Sciatic nerve (tissue), 2 donors: Measurements from ENCODE around the gene MS4A8. TPM values are rescaled to one million over a fixed set of nuclear protein-coding genes. Genes with fewer than 3 reads are reported as not detected.

ENCODE experiments used
- ATAC-seq: fragments of 200-7000 bp; cut with Tn5 transposase; one replicate; pipeline ENCODE4 v1.9.1; 2020; ENCODE audit warnings: mild to moderate bottlenecking, moderate library complexity
- DNase-seq: peaks from one replicate; pipeline ENCODE4 v3.0.0-alpha.2; 2020; ENCODE audit warnings: low spot score
- intact Hi-C: fragments of 100-400 bp; cut with DNase I; formaldehyde crosslinking; loops from one replicate; pipeline ENCODE4 v1.14.2; 2022
- total RNA-seq: library from RNA; stranded (reverse); fragmentation: NEBNext Ultra II Directional; extraction: Animal tissue kit (Norgen Biotek cat#: 25700); gene quantifications from one replicate; pipeline ENCODE4 v1.2.1, GENCODE V29; 2021
- donor health status: DM: no; HTN: no; CAD: no.
- donor health status: DM: no; HTN: no; CAD: no.

Gene MS4A8
- total RNA-seq, 1 donor from 2014 or later, result not detected

DNA sequence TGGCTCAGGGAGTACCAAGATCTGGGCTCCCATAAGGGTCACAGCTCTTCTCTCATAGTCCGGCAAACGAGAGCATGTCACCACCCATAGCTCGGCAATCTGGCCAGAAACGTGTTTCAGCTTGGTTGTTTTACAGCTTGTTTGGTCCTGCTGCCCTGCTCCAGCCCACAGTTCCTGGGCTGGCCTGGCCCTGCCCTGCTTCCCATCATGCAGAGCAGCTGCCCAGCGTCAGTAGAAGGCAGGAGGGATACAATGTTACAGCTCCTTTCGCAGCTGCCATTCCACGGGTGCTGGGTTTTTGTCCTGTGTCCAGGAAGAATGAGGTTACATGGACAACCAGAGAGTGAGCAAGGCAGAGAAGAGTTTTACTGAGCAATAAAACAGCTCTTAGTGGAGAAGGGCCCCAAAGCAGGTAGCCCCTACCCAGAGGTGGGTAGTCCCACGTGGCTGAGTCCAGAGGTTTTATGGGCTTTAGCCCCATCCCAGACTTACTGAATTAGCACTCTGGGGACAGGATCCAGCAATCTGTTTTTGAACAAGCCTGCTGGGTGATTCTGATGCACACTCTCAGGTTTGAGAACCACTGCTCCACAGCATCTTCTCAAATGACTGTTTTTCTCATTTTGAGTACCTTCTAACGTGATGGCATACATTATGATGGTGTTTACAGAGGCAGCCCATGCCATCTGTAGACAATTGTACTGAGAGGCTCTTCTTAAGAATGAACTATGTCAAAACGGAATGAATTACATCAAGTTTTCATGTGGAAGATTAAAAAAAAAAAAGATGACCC, 19.3 kb downstream of the MS4A8 start:
- ATAC-seq, result no peak
- intact Hi-C loops, result no loop called here
- DNase-seq, result no peak

DNA sequence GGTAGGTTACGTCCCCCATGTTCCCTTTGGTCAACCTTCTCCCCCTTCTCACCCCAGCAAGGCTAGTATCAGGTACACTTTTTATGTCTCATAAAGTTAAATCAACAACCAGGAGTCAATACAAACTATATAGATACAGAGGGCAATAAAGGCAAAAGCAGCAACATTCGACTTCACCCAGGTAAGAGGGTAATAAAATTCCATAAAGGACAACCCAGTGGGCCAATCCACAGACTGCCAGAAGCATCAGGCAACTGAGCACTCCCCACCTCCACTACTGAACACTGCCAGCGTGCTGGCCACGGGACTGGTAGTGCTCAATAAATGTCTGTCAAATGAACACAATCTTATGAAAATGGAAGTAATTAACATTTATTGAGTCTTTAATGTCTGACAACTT, 20.0 kb downstream of the MS4A8 start:
- intact Hi-C loops, result no loop called here
- DNase-seq (no peak), ATAC-seq (no peak)

DNA sequence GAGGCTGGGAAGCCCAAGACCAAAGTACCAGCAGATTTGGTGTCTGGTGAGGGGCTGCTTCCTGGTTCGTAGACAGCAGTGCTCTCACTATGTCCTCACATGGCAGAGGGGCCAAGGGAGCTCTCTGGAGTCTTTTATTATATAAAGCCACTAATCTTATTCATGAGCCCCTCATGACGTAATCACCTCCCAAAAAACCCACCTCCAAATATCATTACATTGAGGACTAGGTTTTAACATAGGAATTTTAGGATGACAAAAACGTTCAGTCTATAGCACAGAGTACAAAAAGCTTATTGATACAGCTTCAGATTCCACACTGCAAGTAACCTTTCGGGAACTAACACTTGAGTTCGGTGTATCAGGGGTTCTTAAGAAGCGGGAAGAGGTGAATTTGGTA, 21.0 kb downstream of the MS4A8 start:
- intact Hi-C loops, result no loop called here
- DNase-seq (no peak), ATAC-seq (no peak)

DNA sequence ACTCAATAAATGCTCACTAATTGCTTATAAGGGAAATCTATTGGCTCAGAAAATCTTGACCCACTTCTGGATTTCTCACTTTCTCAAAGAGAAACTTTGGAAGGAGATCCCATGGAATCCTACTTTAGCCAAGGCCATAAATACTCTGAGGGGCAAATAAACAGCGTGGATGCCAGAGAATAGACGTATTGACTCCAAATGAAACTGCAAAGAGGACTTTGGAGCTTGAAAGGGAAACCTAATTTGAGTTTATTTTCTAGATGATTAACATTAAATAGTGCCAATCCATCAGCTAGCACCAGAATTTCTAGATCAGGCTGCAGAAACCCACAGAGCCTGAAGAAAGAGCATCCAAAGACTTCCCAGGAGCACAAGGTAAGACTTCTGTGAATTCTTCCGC, 25.0 kb downstream of the MS4A8 start, which contains the start of gene MS4A18:
Gene MS4A18 (plus strand): TSS at position 301 of the 400 bp plus-strand sequence.
- ATAC-seq, result no peak
- intact Hi-C loops, result no loop called here
- DNase-seq, result no peak

DNA sequence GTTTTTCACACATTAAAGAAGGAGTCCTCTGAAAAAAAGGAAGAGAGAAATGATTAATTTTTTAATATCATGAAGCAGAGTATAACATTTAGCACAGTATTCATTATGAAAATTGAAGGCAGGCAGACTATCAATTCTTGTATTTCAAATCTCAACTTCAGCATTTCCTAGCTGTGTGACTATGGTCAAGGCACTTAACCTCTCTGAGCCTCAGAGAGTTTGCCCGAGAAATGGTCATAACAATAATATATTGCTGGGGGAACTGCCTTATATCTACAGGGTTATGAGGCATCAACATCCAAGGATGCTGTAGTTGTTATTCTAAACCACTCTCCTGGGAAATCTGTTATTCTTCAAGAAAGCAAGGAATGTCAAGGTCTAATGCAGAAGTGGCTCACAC, 26.2 kb downstream of the MS4A8 start:
- DNase-seq, result no peak
- intact Hi-C loops, result no loop called here
- no peak for ATAC-seq

DNA sequence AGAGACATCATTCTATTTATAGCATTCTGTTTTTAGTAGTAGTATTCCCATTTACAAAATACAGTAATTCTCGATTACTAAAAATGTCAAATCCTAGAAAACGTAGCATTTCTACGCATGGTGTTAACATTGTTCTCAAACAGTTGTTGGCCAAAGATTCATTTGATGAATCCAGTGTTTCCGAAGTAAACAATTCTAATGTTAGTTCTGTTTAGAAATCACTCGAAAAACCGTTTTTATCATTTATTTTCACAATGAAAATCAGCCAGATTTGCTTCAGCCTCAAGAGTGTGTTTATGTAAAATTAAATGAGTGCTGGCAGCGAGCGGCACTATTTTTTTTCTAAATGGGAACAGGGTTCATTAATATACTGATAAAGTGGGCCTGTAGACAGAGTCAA, 32.2 kb downstream of the MS4A8 start:
- ATAC-seq, result no peak
- intact Hi-C loops, result no loop called here
- no peak for DNase-seq

DNA sequence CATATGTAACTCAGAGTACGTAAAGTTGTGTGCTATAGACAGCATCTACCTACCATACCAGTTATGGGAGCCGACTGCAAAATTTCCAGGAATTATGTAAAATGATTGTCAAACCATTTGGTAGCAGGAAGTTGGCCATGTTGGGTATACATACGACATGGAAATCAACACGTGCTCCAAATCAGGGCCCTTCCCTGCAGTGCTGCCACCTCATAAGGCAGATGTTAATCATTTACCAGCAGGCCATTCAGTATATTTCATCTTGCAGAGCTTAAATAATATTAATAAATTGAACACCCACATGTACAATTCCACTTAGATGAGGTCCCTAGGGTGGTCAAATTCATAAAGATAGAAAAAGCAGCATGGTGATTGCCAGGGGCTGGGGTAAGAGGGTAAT, 34.9 kb downstream of the MS4A8 start:
- intact Hi-C loops, result no loop called here
- ATAC-seq (no peak), DNase-seq (no peak)

DNA sequence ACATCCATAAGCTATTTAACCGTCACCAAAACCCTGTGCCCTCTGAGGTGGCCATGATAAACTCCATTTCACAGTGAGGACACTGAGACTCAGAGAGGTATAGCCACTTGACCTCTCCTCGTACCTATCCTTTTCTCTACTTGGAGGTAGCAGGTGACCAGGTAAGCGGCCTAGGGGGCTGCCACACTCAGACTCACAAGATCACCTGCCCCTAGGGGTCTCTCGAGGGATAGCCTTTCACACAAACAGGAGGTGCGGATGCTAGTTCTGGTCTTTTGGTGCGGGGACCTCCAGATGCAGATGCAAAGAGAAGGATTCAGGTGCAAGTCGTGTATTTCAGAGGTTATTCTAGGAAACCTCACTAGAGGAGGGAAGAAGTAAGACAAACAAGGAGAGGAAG, 39.7 kb downstream of the MS4A8 start:
- ATAC-seq (no peak), DNase-seq (no peak)
- intact Hi-C loops, result no loop called here

DNA sequence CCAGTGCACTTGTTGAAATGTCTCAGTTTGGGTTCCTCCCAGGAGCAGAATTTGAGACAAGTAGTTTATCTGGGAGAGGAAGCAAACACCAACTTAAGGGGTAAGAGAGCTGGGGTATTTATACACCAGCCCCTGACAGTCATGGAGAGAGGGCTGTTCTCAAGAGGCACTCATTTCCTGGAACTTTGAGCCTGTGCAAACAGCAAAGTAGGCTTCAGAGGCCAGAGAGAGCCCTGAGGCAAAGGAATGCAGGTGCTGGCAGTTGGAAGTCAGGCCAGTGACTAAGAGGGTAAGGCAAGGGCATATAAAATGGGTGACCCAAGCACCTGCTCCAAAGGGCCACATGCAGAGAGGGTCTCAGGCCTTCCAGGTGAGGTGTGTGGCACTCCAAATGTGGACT, 41.2 kb downstream of the MS4A8 start:
- DNase-seq (no peak), ATAC-seq (no peak)
- intact Hi-C loops, result no loop called here

DNA sequence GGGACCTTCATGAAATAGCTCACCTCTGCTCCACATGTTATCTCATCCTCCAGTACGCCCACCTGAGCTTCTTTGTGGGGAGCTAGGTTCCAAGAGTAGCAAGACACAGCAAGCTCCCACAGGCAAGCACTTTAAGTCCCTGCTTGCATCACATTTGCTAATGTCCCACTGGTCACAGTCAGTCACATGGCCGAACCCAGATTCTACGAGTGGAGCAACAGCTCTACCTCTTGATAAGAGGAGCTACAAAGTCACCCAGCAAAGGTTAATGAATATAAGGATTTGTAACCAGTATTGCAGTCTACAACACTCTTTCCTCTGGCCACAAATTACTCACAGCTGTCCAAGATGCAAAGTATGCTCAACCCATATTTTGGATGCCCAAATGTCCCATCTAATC, 42.0 kb downstream of the MS4A8 start:
- intact Hi-C loops, result no loop called here
- ATAC-seq, result no peak
- no peak for DNase-seq

DNA sequence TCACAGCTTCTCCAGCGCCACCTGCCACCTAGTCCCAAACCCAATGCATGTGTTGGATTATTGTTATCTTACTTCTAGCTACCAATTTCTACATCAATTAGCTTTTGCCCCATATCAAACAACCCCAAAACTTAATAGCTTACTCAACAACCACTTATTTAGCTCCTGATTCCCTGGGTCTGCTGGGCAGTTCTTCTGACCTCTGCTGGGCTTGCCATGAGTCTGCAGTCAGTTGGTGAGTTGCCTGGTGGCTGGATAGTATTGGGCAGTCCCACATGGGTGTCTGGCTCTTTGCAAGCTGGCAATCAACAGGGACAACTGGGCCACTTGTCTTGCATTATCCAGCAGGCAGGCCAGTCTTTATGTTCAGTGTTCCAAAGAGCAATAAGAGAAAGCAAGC, 43.6 kb downstream of the MS4A8 start:
- DNase-seq (no peak), ATAC-seq (no peak)
- intact Hi-C loops, result no loop called here

DNA sequence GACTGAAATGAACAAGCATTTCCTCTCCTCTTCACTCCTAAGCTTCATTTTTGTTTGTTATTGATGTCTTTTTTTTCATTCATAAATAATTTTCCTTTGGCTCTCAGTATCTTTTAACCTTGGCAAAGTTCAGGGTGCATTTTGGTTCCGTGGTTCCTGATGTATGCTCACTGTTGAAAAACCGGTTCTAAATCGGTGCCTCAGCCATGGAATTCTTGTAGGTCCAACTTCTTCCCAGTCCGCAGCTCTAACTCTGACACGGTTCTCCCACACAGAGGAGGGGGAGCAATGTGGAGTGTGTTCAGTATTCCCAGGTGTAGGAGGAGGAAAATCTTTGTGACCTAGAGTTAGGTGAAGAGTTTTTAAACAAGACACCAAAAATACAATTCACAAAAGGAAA, 44.7 kb downstream of the MS4A8 start:
- intact Hi-C loops, result no loop called here
- ATAC-seq (no peak), DNase-seq (no peak)

DNA sequence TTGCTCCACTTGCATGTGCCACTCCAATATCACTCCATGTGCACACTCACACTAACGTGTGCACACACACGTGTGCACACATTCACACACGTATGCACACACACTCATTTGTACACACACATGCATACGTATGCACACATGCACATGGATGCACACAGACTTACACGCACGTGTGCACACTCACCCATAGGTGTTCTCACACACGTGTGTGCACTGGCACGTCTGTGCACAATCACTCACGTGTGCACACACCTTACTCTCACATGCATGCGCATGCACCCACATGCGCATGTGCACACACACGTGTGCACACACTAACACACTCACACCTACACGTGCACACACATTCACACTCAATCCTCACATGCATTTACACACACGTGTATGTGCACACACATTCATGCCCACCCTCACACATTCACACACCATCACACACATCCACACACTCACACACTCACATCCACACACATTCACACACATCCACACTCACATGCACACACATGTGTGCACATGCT, 48.0 kb downstream of the MS4A8 start:
- no peak for DNase-seq
- no peak for ATAC-seq
- intact Hi-C loops, result no loop called here

DNA sequence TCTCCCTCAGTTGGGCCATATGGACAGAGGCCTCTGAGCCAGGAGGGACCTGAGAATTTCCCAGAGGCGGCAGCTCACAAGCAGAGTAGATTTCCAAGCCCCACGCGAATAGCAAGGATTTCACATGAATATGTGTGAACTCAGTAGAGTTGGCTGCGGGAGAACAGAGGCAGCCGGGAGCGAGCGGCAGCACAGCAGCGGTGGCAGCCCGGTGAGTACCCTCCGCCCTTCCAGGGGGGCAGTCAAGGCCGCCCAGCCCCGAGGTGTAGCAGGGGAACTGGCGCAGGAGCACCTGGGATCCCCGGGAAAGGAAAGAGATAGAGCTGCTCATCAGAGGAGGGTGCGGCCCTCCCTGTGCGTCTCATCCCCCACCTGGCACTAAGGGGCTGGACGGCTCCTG, 48.8 kb downstream of the MS4A8 start:
- intact Hi-C loops, result no loop called here
- DNase-seq (no peak), ATAC-seq (no peak)

DNA sequence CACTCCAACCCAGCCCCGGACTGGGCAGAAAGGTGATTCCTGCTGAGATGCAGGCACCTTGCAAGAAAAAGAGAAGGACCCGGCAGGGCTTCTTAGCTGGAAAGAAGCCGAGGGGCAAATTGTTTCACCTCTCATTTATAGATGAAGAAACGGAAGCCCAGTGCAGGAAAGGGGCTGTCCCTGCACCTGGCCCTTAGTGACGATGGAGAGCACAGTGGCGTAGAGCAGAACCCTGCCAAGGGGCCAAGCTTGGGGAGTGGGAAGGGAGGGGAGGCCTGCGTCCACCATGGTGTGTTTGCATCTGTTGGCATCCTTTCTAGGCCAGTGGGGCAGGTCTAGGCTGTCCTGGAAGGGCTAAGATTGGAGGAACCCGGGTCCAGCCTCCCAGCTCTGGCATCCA, 49.4 kb downstream of the MS4A8 start:
- intact Hi-C loops, result no loop called here
- DNase-seq, result no peak
- no peak for ATAC-seq

DNA sequence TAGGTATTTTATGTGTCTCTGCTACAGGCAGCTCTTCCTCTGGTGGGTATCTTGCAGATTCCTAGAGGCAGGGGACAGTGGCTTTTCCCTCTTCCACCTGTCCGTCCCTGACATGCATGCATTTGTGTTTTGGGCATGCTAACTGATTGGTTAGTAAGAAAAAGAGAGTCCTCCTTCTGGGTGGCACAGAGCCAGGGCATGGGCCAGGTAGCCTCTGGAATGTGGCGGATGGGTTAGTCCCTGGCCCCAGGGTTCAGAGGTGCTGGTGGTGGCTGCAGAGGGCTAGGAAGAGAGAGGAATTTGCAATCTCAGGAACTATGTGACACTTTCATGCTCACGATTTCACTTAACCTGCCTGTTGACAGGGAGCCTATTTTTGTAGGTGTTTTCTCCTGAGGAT, 51.5 kb downstream of the MS4A8 start:
- no peak for DNase-seq
- ATAC-seq, result no peak
- intact Hi-C loops, result no loop called here

DNA sequence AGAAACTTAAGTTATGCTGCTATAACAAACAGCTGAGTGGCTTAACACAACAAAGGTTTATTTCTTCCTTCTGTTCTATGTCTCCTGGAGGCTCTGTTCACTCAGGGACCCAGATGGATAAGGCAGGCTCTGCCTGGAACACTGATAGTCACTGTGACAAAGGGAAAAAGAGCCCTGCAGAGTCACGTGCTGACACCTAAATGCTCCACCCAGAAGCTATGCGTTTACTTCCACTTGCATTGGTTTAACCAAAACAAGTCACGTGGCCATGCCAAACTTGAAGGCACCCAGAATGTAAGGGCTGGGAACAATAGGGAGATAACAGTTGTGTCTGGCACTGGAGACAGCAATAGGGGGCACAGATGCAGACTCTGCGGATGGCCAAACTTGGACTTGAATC, 53.9 kb downstream of the MS4A8 start:
- ATAC-seq, result no peak
- intact Hi-C loops, result no loop called here
- DNase-seq, result no peak

DNA sequence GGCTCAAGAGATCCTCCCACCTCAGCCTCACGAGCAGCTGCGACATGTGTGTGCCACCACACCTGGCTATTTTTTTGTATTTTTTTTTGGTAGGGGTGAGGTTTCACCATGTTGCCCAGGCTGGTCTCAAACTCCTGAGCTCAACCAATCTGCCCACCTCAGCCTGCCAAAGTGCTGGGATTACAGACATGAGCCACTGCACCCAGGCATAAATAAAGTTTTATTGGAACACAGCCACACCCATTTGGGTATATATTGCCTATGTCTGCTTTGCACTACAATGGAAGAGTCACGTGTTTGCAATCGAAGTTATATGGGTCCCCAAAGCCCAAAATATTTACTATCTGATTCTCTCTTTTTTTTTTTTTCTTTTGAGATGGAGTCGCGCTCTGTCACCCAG, 55.5 kb downstream of the MS4A8 start:
- DNase-seq (no peak), ATAC-seq (no peak)
- intact Hi-C loops, result no loop called here

DNA sequence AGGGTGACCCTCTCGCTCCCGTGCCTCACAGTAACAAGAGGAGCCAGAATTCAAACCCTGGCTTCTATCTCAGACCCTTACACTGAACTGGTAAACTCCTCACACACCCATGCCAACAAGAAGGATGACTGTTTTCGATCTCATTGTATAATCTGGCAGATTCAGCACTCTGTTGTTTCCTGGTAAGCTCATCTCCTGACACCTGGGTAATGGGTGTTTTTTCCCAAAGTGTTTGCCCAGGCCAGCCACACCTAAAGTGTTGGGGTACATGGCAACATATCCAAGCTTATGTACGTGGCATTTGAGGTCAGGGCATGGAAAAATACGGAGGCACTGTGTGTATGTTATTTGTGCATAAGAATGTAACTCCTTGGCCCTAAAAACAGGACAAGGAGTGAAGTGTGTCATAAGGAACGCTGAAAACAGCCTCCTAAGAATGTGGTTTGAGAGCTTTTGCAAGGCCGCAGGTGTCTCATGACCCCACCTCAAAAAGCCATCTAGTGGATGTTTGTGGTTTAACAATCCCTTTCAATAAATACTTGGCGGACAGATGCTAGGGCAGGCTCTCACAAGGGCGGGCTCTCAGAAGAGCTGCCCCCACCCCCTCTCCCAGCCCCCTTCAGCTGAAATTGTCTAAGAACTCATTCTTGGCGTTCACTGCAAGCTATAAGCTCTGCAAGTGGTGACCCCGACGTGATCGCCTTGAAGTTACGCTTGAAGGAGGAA, 57.1 kb downstream of the MS4A8 start, which contains the start of gene MS4A15:
Gene MS4A15 (plus strand): TSS at position 561 of the 726 bp plus-strand sequence. CDS start 6,867 bp downstream, outside the sequence.
- intact Hi-C loops, result no loop called here
- ATAC-seq, result no peak

DNA sequence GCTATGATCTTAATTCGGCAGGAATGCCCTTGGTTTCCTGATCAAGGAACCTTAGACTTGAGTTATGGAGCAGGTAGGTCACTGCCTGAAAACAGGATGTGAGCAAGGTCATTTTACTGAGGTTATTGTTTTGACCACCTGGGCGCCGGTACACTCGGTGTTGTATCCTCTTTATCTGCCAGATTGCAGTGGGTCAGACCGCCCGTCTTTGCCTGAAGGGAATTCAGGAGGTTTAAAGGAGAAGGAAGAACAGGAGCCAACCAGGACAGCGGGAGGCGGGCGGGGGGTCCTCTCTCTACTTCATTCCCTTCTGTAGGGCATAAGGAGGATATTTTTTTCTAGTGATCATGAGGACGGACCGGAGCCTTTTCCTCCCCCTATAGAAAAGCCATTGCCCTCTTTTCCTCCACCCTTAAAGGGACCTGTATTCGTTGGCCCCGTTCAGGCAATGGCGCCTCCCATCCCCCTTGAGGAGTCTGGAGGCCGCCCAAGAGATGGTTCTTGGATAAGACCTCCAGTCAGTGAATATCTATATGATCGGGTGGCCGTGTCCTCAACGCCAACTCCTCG, 57.9 kb downstream of the MS4A8 start:
- DNase-seq (no peak), ATAC-seq (no peak)
- intact Hi-C loops, result no loop called here

More for the DNA sequence above, 57.1 kb downstream of the MS4A8 start, which contains the start of gene MS4A15:
- no peak for DNase-seq
